Measurements from ENCODE around the gene FBP1.

FBP1 gene

GRCh38 chr9:94554439-94555331 lies 84.6 kb downstream of the FBP1 start, which contains the start of gene PCAT7:
Gene PCAT7 (plus strand): TSS chr9:94555083.
- Mint-ChIP-seq H3K4me1 (ENCODE audit: low read depth) (no peaks in the 10 kb centered on the region), H3K27ac (no peak within 1 kb of the TSS), H3K36me3 (no peaks in the 10 kb centered on the region), H3K9me3 (ENCODE audit: low read depth) (no peaks in the 10 kb centered on the region), H3K27me3 (peaks cover 4% of the 10 kb centered on the region), H3K4me3 (no peak within 1 kb of the TSS)

DNA sequence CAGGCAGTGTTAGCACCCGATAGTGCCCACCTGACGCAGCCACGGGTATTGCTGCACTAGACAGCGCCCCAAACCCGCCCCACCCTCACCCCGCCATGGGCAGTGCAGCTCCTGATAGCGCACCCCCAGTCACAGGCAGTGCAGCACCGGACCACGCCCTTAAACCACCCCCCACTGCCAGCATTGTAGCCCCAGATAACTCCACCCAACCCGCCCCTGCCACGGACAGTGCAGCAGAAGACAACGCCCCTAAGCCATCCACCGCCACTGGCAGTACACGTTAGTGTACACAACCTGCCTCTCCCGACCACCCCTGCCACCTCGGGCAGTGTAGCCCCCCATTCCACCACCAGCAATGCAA lies 85.3 kb downstream of the FBP1 start:
- Mint-ChIP-seq H3K36me3 (no peaks in the 10 kb centered on the region), H3K4me3 (no peak overlapping the region), H3K27me3 (peaks cover 6% of the 10 kb centered on the region), H3K4me1 (ENCODE audit: low read depth) (no peaks in the 10 kb centered on the region), H3K27ac (no peak overlapping the region), H3K9me3 (ENCODE audit: low read depth) (no peaks in the 10 kb centered on the region)

Measured in activated naive CD8-positive, alpha-beta T cell (primary cell).